HG02943 (cell line): ENCODE measurements around the gene THY1.
"Not testable (repeated sequence)": the region's sequence is repeated elsewhere in the genome, so short reads cannot be mapped to it uniquely, and the experiment has no call there.

Experiments
- ATAC-seq: cut with Tn5 transposase; IDR thresholded peaks from one replicate; pipeline ENCODE4 v1.9.1; 2021; ENCODE audit warnings: mild to moderate bottlenecking, low read depth, moderate library complexity; ENCODE audit not compliant: unreplicated experiment

The THY1 gene

DNA sequence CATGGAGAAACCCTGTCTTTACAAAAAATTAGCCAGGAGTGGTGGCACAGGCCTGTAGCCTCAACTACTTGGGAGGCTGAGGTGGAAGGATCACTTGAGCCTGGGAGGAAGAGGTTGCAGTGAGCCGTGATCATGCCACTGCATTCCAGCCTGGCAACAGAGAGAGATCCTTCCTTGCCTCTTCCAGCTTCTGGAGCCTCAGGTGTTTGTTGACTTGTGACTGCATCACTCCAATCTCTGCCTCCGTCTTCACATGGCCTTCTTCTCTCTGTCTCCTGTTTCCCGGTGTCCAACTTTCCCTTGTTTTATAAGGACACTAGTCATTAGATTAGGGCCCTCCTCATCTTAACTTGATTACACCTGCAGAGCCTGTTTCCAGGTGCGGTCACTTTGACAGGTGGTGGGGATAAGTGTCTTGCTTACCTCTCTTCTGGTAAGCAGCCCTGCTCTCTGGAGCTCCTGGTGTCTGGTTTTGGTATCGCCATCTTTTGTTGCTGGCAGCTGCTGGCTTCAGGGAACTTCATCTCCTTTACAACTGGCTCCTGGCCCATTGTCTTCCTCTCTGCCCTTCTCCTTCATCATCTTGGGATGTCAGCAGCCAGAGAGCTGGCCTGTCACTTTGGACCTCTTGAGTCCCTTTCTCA lies 33.2 kb downstream of the THY1 start:
- ATAC-seq, result no peak

GRCh38 chr11:119388103-119388502 lies 34.9 kb downstream of the THY1 start:
- no peak for ATAC-seq

GRCh38 chr11:119384332-119384731 lies 38.6 kb downstream of the THY1 start:
- ATAC-seq, result no peak

DNA sequence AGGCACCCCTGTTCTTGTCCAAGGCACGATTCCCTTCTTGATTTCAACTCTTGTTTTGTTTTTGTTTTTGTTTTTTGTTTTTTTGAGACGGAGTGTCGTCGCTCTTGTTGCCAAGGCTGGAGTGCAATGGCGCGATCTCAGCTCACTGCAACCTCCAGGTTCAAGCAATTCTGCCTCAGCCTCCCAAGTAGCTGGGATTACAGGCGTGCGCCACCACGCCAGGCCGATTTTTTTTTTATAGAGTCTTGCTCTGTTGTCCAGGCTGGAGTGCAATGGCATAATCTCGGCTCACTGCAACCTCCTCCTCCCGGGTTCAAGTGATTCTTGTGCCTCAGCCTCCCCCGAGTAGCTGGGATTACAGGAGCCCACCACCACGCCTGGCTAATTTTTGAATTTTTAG lies 40.5 kb downstream of the THY1 start:
- not testable (repeated sequence) for ATAC-seq

DNA sequence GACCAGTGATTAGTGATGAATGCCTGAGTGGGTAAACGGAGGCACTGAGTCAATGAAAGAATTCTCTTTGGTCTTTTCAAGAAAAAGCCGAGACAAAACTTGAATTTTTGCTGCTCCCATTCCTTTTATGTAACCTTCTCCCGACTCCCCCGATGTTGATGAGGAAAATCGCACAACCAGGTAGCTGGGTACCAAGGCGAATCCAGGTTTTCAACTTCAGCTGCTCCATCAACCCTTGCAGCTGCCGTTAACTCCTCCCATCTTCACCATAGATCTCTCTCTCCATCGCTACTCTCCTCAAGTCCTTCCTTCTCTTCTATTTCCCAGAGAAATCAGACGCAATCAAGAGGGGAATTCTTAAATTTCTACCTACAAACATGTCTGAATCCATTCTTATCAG lies 40.9 kb downstream of the THY1 start:
- ATAC-seq, result no peak

GRCh38 chr11:119381181-119381988 lies 41.6 kb downstream of the THY1 start, which contains the start of gene USP2:
USP2 (minus strand) TSS chr11:119381690; CDS start chr11:119373480, 8,210 bp downstream.
- peak; percentile 93 for ATAC-seq

- no peak for ATAC-seq
These were observed 42.2 kb downstream of the THY1 start for GRCh38 chr11:119380827-119381180.

- ATAC-seq, result no peak
These were observed 42.7 kb downstream of the THY1 start for GRCh38 chr11:119380160-119380826.

DNA sequence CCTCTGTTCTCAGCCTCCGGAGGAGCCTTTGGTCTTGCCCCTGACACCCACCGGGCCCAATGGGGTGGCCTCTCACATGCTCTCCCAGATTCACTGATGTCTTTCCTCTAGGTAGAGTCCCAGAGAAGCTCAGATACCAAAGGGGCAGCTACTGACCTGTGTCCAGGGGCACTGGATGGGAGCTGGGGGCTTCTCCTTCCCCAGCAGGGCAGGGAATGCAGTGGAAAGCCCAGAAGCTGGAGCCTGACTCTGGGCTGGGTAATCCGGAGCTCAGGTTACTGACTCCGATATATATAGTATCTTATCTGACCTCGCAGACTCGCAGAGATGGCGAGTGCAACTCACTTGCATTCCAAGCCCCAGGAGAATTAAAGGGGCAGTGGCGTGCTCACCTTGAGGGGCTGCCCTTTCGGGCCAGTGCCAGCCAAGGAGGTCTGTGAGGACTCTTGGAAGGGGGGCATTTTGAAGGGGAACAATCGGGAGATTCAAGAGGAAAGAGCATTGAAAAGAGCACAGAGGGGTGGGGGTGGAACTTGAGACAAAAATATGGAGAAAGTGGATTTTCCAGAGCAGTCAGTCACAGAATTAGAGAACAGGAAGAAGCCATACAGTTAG lies 44.0 kb downstream of the THY1 start:
- no peak for ATAC-seq

GRCh38 chr11:119377961-119378667 lies 44.9 kb downstream of the THY1 start:
- ATAC-seq, result no peak

DNA sequence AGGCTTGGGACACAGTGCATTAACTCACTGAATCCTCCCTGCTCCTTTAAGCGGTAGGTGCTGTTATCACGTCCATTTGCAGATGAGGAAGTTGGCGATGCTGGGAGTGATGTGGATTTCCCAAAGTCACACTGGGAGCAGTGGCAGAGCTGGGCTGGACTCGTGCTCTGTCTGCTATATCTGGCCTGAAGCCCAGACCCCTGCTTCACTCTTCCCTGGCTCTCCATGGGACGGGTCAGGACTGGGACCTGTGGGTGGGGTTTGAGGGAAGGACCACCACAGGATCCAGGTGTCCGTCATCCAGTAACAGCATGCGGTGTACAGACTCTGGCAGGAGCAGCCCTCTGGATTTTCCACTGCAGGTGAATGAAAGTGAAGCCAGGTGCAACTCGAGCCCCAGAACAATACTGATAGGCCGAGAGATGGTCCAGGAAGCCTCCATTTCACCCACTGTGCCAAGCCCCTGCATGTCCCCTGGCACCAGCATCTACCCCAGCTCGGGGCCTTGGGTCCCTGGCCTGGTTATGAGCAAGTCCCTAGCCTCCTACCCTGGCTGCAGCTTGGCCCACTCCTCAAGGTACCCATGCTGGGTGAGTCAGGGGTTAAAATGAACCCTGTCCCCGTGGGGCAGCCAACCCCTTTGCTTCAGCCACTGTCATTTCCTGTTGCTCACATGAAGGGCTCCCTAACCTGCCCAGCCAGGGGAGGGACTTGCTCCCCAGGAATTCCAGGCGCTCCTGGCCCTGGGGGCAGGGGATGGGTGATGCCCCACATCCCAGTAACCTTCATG lies 45.7 kb downstream of the THY1 start:
- ATAC-seq, result no peak

DNA sequence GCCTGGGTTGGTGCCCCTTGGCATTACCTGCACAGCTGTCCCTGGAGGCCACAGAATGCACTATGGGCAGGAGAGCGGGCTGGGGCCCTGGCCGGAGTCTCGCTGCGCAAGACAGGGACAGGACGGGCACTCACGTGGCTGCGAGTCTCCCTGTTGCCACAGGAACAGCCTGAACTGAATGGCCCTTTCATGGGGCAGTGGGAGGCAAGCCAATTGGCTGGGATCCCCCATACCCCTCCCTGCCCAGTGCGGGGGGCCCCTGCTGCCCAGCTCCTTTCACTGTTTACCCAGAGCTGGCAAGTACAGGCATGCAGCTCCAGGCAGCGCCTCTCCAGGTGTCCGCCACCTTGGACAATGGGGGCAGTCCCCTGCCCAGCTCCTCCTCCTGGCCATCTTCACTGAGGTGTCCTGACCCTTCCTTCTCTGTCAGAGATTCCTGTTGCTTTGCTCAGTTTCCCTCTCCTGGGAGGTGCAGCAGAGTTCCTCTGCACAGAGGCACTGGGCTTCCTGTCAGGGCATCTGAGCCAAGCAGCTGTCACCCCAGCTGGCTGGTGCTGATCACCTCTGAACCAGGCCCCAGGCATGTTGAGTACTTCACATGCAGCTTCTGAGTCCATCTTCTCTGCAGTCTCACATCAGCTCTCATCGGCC lies 46.6 kb downstream of the THY1 start:
- ATAC-seq, result no peak

DNA sequence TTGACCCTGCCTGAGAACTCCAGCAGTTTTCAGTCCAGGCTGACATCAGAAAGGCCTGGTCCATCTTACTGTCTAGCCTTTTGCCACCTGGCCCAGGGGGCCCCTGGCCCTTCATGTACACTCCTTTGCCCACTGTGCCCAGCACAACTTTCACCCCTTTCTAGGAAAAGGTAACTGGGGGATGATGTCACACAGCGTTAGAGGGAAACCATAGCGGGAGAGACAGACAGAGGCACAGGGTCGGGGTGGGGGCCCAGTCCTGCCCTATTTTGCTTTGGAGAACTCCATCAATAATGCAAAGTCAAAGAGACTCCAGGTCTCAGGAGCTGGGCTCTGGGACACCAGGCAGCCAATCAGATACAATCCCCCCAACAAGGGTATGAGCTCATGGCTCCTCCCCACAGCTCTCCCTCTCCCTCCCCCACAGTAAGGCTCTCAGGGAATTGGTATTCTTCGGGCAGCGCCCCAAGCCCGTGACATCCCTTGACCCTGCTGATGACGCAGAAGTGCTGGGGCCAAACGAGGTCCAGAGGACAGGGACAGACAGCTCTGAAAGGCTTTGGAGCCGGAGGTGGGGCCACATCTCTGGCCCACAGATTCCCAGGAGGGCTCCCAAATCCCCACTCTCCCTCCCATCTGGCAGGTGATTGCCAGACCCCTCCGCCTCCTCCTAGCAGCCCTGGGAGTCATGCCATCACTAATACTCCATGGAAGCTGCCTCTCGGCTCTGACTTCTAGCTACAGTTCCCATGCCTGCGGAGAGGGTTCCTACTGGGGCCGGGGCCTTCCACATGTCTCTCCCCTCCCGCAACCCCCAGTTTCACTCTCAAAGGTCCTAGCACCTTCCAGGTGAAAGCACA lies 47.4 kb downstream of the THY1 start:
- ATAC-seq, result no peak

DNA sequence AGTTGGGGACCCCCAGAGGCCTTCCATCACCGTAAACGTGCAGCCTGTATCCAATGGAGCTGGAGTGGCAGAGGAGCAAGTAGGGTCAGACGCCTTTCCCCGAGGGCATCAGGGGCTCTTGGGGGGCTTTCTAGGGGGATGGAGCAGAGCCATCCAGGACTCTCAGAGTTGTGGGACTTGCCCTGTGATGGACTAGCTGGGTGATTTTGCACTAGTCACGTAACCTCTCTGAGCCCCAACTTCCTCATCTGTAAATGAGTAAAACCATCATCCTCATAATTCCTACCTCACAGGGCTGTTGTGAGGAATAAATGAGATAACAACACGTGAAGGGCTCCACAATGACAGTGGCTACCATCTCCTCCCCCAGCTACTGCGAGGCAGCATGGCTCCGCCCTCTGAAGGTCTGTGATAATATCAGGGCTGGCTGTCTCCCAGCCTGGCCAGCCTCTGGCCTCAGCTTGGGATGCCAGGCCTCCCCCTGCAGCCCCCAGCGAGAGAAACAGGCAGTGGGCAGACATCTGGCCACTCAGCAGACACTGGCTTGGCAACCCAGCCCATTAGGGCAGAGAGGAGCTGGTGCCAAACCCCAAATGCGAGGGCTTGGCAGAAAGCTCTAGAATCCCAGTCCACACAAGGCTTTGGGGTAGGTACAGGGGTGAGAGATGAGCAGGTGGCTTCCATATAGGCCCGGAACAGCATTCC lies 48.2 kb downstream of the THY1 start:
- ATAC-seq, result no peak

GRCh38 chr11:119373921-119374631 lies 48.9 kb downstream of the THY1 start:
- no peak for ATAC-seq

DNA sequence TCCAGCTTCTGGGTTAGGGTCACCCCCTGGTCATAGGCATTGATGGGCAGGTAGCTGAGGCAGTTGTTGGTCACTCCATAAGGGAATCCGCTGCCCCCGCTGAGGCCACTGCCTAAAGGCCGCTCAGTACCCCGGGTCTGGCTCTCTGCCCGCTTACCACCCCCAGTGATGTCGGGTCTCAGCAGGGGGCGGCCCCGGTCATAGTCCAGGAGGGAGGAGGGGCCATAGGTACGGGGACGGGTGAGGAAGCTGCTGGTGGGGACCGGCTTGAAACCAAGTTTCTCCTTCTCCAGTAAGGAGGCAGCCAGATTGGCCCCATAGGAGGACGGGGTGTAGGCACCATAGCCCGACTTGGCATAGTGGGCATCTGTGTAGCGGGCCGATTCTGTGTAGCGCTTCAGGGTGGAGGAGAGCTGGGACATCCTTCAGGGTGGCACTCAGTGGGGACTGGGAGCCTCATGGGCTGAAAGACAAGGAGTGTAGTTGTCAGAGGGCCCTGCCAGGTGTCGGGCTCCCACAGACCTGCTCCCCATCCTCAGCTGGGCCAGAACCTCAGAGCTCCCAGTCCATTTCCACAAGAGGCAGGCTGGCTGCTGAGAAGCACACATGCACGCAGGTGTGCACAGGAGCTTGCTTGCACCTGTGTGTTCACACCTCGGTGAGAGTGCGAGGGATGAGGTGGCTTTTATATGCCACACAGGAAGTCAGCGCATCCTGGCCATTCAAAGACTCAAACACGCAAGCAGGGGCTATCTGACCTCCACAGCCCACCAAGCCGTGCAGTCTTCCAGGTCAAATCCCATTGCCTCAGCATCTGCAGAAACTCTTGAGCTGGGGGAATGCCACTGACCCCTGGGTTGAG lies 49.7 kb downstream of the THY1 start:
- ATAC-seq, result no peak
